SKM-1 treated with dmso at 0.1 percent for 144 hours (cell line): ENCODE results near the gene ANKS1B.

Experiments used
- DNase-seq: peaks from one replicate; lab custom pipeline; 2025; ENCODE audit not compliant: unreplicated experiment; lab: John Stamatoyannopoulos, UW

ANKS1B gene

GRCh38 chr12:99092100-99092851, 892.5 kb downstream of the ANKS1B start:
- no peak for DNase-seq

- no peak for DNase-seq
Observed at GRCh38 chr12:99087278-99087677, 897.5 kb downstream of the ANKS1B start.

GRCh38 chr12:99079811-99080210, 904.9 kb downstream of the ANKS1B start:
- no peak for DNase-seq

DNA sequence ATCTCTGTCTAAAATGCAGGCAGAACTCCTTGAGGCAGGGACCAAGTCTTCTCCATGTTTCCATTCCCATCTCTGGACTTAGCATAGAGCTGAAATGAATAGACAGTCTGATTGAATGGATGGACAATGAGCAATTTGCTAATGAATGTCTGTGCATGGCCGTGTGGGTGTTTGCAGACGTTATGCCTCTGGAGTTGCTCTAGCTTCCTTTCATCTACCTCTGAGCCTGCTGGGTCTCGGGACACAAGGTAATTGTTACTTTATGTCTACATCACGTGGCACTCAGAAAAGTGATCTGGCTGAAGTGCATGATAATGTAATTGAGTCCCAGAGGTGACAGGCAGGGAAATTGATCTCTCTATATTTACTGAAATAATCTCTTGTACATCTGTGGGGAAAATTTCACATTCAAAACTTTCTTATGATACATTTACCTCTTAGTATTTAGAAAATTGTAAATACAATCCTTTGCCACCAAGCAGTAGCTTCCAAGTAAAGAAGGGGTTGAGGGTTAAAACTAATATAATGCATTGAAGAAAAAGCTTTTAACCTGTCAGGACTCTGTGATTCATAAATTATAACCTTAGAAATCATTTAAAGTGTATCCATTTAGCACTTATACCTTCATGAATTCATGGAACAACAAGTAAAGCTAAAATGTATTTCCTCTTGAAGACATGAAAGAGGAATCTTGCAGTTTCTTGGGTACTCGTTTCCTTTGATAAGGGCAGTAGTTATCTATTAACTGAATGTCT, 915.6 kb downstream of the ANKS1B start:
- DNase-seq = no peak

DNA sequence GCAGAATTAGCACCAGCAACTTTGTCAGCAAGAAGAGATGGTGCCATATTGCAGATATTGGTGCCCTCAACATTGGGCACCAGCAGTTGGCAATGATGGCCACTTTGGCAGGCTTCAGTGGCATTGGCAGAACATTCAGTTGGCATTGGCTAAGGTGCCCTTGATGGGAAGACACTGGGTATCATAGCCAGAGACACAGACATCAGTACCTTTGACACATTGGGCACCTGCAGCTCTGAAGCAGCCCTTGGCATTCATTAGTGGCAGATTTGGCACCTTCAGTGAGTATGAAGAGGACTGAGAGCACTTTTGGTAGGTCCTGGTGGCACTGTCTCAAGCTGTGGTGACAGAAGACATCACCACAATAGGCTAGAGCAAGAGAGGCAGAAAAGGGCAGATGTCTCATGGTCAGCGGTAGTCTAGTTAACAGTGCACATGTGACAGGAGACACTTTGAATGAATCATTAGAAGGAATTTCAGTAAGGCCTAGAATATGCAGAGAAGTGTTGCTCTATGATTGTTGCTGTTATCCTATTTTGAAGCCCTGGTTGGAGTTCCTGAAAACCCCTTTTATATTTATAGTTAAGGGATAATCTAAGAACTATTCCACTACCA, 917.5 kb downstream of the ANKS1B start:
- no peak for DNase-seq

GRCh38 chr12:99066726-99067125, 918.0 kb downstream of the ANKS1B start:
- no peak for DNase-seq

- no peak for DNase-seq
Observed at GRCh38 chr12:99063182-99063581, 921.6 kb downstream of the ANKS1B start.

- no peak for DNase-seq
Observed at GRCh38 chr12:99059824-99060511, 924.8 kb downstream of the ANKS1B start.

DNA sequence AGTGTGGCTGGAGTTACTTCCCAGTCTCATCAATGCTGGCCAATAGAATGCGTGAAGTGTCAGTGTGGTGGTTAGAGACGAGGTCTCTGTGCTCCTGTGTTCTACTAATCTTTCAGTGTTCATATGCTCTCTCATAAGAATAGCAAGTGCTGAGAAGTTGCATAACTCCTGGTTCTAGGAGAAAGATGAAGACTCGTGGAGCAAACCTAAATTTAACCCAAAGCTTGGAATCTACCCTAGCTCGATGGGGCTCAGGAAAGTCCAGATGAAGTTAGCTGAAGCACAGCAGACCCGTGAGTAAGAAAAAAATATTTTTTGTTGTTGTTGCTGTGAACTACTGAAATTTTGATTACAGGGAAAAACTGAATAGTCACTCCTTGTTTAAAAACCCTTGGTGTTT, 927.1 kb downstream of the ANKS1B start:
- no peak for DNase-seq

DNA sequence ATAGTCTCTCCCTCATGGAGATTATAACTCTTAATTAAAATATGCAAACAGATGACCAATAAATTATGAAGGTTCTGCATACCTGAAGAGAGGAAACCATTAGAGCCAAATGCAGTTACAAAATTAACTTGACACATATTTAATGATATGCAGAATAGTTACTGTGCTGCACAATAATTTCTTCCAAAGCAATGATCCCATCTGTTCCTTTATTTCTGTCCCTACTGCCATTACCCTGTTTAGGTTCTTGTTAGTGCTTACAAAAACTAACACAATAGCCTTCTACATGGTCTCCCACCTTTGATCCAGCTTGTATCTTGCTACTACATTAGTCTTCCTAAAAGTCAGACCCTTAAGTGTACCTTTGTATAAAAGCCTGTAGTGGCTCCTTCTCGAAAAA, 928.5 kb downstream of the ANKS1B start:
- no peak for DNase-seq

DNA sequence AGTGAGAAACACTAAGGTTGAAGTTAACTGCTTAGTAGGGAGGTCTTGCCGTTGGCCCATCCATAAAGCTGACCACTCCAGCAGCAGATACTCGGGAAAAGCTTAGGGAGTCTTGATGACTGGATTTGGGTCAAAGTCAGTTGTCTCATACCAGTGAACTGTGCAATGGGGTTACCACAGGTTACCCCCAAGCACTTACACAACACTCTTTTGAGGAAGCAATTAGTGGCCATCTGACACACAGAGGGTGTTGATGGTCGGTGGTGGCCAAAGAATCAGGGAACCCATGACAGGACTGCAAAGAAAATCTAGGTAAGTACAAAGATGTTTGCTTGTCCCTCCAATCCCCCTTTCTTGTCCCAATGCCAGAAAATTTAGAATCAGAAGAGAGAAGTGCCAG, 929.4 kb downstream of the ANKS1B start:
- DNase-seq = peak; percentile 62

GRCh38 chr12:99054601-99055128, 930.1 kb downstream of the ANKS1B start:
- no peak for DNase-seq

- no peak for DNase-seq
Observed at GRCh38 chr12:99053616-99054362, 930.9 kb downstream of the ANKS1B start.

DNA sequence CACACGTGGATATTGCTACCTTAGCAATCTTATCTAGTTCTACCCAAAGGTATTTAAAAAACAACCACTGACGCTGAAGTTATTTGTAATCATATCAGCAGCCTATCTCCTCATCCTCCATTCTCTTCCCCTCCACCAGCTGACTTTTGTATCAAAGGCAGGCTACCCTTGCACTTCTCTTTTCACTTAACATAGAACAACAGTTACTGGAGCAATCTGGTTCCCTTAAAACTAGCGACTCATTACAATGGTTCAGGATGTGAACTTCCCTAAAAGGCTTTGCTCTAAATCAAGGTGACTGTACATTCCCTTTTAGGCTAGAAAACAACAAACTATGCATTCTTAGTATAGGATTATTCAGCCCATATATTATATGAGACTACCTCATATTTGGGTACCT, 935.0 kb downstream of the ANKS1B start:
- DNase-seq = peak; percentile 63

DNA sequence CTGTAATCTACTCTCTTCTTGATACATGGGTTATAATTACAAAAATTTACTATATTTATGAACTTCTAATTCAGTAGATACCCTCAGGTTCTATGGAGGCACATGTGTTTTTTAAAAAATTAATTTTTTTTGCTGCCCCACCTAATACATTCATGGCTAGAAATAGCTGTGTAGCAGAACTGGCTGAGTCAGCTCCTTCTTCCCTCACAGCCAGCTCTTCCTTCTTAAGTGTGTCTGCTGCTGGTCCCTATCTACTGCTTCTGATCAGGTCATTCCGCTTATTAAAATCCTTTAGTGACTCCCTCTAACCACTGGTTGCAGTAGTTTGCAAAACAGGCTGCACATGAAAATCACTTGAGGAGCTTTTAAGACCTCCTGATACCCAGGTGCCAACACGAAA, 939.6 kb downstream of the ANKS1B start:
- no peak for DNase-seq

- DNase-seq = peak; percentile 24
Observed at GRCh38 chr12:99043319-99043914, 941.3 kb downstream of the ANKS1B start.

GRCh38 chr12:99042226-99042625, 942.5 kb downstream of the ANKS1B start:
- DNase-seq = no peak

DNA sequence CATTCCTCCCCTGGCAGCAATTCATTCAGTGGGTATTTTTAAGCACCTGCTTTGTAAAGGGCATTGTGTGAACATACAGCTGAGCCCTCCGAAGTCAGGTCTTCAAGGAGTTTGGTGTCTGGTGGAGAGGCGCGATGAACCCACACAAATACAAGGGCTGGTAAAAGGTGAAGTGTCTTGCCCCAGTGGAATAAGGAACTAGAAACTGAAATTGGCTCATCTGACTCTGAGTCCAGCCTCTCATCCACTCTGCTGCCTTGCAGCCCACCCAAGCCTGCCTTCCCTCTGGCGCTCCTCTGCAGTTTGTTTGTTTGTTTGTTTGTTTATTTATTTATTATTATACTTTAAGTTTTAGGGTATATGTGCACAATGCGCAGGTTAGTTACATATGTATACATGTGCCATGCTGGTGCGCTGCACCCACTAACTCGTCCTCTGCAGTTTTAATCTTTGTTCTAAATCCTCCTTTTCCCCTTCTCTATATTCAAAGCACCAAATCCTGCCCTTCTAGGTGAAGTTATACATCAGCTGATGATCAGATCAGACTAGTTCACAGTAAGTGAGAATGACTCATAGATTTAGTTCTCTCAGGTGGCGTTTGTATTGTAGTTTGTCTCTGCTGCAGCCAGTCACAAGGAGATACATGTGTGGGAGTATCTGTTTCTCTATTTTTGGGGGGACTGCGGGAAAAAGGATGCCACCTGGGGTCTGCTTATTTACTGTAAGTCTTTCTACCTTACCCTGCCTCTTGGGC, 945.2 kb downstream of the ANKS1B start:
- DNase-seq = no peak

GRCh38 chr12:99036566-99036965, 948.2 kb downstream of the ANKS1B start:
- no peak for DNase-seq
